Erythroblast (primary cell): ENCODE results near the gene FANCE.

Experiments
- GATA1 ChIP-seq: IDR thresholded peaks from 2 replicates; pipeline ENCODE4 v1.6.1; 2011; ENCODE audit warnings: low read depth, mild to moderate bottlenecking, control low read depth, low read length, moderate library complexity
- POLR2A ChIP-seq: IDR thresholded peaks from 2 replicates; pipeline ENCODE4 v1.6.1; 2011; ENCODE audit warnings: mild to moderate bottlenecking, low read length

DNA sequence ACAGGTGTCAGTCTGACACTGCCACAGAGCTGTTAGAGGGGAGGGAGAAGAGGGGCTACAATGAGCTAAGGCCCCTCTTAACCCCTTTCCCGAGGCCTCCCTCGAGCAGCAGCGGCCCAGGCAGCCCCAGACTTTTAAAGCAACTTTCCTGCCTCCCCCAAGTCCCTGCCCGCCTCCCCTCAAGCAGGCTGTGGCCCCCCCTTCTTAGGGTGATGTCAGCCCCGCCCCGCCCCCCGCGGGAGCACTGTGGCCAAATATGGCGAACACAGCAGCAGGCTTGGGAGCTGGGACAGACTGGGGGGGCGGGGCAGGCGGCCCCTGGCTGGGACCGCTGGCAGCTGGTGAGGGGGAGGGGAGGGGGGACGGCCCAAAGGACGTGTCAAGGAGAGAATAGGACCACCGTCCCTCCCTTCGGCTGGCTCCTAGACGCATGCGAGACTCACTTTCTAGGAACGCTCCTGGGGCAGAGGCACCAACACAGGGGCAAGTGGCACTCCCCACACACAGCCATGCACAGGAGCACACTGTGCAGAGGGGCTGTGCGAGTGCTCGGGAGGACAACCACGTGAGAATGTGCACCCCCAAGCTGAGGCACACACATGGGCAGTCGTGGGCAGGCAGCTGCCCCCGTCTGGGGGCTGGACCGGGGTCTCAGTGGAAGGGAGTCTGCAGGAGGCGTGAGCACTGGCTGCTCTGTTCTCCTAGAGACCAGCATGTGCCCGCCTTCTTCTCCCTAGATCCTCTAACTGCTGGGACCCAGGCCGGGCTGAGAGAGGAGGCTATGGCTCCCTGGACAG lies 38.1 kb downstream of the FANCE start:
- no peak for TF ChIP-seq POLR2A
- no peak for TF ChIP-seq GATA1
